ENCODE data around the gene RPA1.

The RPA1 gene

GRCh38 chr17:1880851-1881630, 51.2 kb downstream of the RPA1 start:
- peaks cover 0 to 21% of the 10 kb centered on the region in 2 donors for H3K4me1 ChIP-seq (ENCODE audit: control insufficient read depth in 2 of 2, insufficient read depth in 1 of 2, low read depth in 1 of 2, low read length in 2 of 2)
- DNase-seq (ENCODE audit: low spot score) = peak; percentile 21
- H2BK12ac ChIP-seq (ENCODE audit: low read length) = no peak overlapping the region
- H3K23ac ChIP-seq (ENCODE audit: low read depth, low read length, poor library complexity) = no peak overlapping the region
- no peak overlapping the region for H3K14ac ChIP-seq (ENCODE audit: low read length)
- H3K18ac ChIP-seq (ENCODE audit: low read length) = no peak overlapping the region
- no peaks in the 10 kb centered on the region for H3K27me3 ChIP-seq (ENCODE audit: control insufficient read depth in 3 of 3, insufficient read depth in 3 of 3, low read depth in 1 of 3, low read length in 3 of 3)
- no peak overlapping the region for H2AFZ ChIP-seq (ENCODE audit: low read length)
- H3K4me3 ChIP-seq (ENCODE audit: low read length in 2 of 2) = no peak overlapping the region
- peaks cover 0 to 12% of the 10 kb centered on the region in 2 donors for H3K9me3 ChIP-seq (replicated peaks in 1 of 2; ENCODE audit: control insufficient read depth in 2 of 2, insufficient read depth in 1 of 2, low read depth in 1 of 2, low read length in 2 of 2)
- no peak overlapping the region for H3K9ac ChIP-seq (ENCODE audit: low read depth, low read length, poor library complexity)
- no peak overlapping the region for H2BK5ac ChIP-seq (ENCODE audit: low read length)
- no CpG with 5 or more reads among the region's 12 CpGs for WGBS, 2 donors (ENCODE audit: extremely low coverage in 2 of 2, insufficient read length in 2 of 2, insufficient replicate concordance in 1 of 2)
- H3K4me2 ChIP-seq (ENCODE audit: insufficient read depth, low read length, poor library complexity, severe bottlenecking) = no peak overlapping the region
- no peak overlapping the region for H2BK15ac ChIP-seq (ENCODE audit: low read length)
- peak overlapping the region; percentile 58 for H3K27ac ChIP-seq (replicated peaks; ENCODE audit: low read length)
- no peak overlapping the region for H2AK5ac ChIP-seq (ENCODE audit: low read depth, low read length)
- no peak overlapping the region for H4K91ac ChIP-seq (ENCODE audit: low read depth, low read length, poor library complexity)
- H3K4ac ChIP-seq (ENCODE audit: low read length) = no peak overlapping the region
- no peak overlapping the region for H4K8ac ChIP-seq (ENCODE audit: low read depth, low read length)
- H3K79me1 ChIP-seq (ENCODE audit: low read depth, low read length) = no peaks in the 10 kb centered on the region
- H2BK120ac ChIP-seq (ENCODE audit: low read depth, low read length) = no peak overlapping the region
- peaks cover 47 to 99% of the 10 kb centered on the region in 2 donors for H3K36me3 ChIP-seq (replicated peaks in 1 of 2; ENCODE audit: control insufficient read depth in 2 of 2, insufficient read depth in 2 of 2, low read length in 2 of 2)

GRCh38 chr17:1882836-1883235, 53.0 kb downstream of the RPA1 start:
- Histone ChIP-seq H4K91ac (ENCODE audit: low read depth, low read length, poor library complexity) (no peak overlapping the region), H3K27me3 (ENCODE audit: control insufficient read depth in 3 of 3, insufficient read depth in 3 of 3, low read depth in 1 of 3, low read length in 3 of 3) (no peaks in the 10 kb centered on the region), H3K4me1 (ENCODE audit: control insufficient read depth in 2 of 2, insufficient read depth in 1 of 2, low read depth in 1 of 2, low read length in 2 of 2) (peaks cover 0 to 21% of the 10 kb centered on the region in 2 donors), H3K9ac (ENCODE audit: low read depth, low read length, poor library complexity) (no peak overlapping the region), H3K27ac (replicated peaks; ENCODE audit: low read length) (no peak overlapping the region), H3K14ac (ENCODE audit: low read length) (no peak overlapping the region), H4K8ac (ENCODE audit: low read depth, low read length) (no peak overlapping the region), H2BK12ac (ENCODE audit: low read length) (no peak overlapping the region), H2AK5ac (ENCODE audit: low read depth, low read length) (no peak overlapping the region), H2AFZ (ENCODE audit: low read length) (no peak overlapping the region), H3K23ac (ENCODE audit: low read depth, low read length, poor library complexity) (no peak overlapping the region), H2BK5ac (ENCODE audit: low read length) (no peak overlapping the region), H3K79me1 (ENCODE audit: low read depth, low read length) (no peaks in the 10 kb centered on the region), H3K36me3 (replicated peaks in 1 of 2; ENCODE audit: control insufficient read depth in 2 of 2, insufficient read depth in 2 of 2, low read length in 2 of 2) (peaks cover 51 to 99% of the 10 kb centered on the region in 2 donors), H3K4ac (ENCODE audit: low read length) (no peak overlapping the region), H3K18ac (ENCODE audit: low read length) (no peak overlapping the region), H2BK120ac (ENCODE audit: low read depth, low read length) (no peak overlapping the region), H2BK15ac (ENCODE audit: low read length) (no peak overlapping the region), H3K4me2 (ENCODE audit: insufficient read depth, low read length, poor library complexity, severe bottlenecking) (no peak overlapping the region), H3K4me3 (ENCODE audit: low read length in 2 of 2) (no peak overlapping the region), H3K9me3 (replicated peaks in 1 of 2; ENCODE audit: control insufficient read depth in 2 of 2, insufficient read depth in 1 of 2, low read depth in 1 of 2, low read length in 2 of 2) (peaks cover 2 to 17% of the 10 kb centered on the region in 2 donors)
- whole genome bisulfite sequencing, 2 donors (ENCODE audit: extremely low coverage in 2 of 2, insufficient read length in 2 of 2, insufficient replicate concordance in 1 of 2) = no CpG with 5 or more reads among the region's 10 CpGs
- peak; percentile 20 for DNase-seq (ENCODE audit: low spot score)

GRCh38 chr17:1883536-1883935, 53.7 kb downstream of the RPA1 start:
- peaks cover 54 to 99% of the 10 kb centered on the region in 2 donors for H3K36me3 ChIP-seq (replicated peaks in 1 of 2; ENCODE audit: control insufficient read depth in 2 of 2, insufficient read depth in 2 of 2, low read length in 2 of 2)
- no peak overlapping the region for H2AFZ ChIP-seq (ENCODE audit: low read length)
- no peak overlapping the region for H3K4ac ChIP-seq (ENCODE audit: low read length)
- peaks cover 2 to 17% of the 10 kb centered on the region in 2 donors for H3K9me3 ChIP-seq (replicated peaks in 1 of 2; ENCODE audit: control insufficient read depth in 2 of 2, insufficient read depth in 1 of 2, low read depth in 1 of 2, low read length in 2 of 2)
- no peak for DNase-seq (ENCODE audit: low spot score)
- H3K9ac ChIP-seq (ENCODE audit: low read depth, low read length, poor library complexity) = no peak overlapping the region
- H3K4me1 ChIP-seq (ENCODE audit: control insufficient read depth in 2 of 2, insufficient read depth in 1 of 2, low read depth in 1 of 2, low read length in 2 of 2) = peaks cover 0 to 21% of the 10 kb centered on the region in 2 donors
- no peaks in the 10 kb centered on the region for H3K79me1 ChIP-seq (ENCODE audit: low read depth, low read length)
- H2AK5ac ChIP-seq (ENCODE audit: low read depth, low read length) = no peak overlapping the region
- no peak overlapping the region for H3K4me2 ChIP-seq (ENCODE audit: insufficient read depth, low read length, poor library complexity, severe bottlenecking)
- no peak overlapping the region for H2BK5ac ChIP-seq (ENCODE audit: low read length)
- H3K18ac ChIP-seq (ENCODE audit: low read length) = no peak overlapping the region
- no peak overlapping the region for H4K91ac ChIP-seq (ENCODE audit: low read depth, low read length, poor library complexity)
- no peak overlapping the region for H3K14ac ChIP-seq (ENCODE audit: low read length)
- no peak overlapping the region for H2BK12ac ChIP-seq (ENCODE audit: low read length)
- no peak overlapping the region for H3K4me3 ChIP-seq (ENCODE audit: low read length in 2 of 2)
- no peak overlapping the region for H3K23ac ChIP-seq (ENCODE audit: low read depth, low read length, poor library complexity)
- H4K8ac ChIP-seq (ENCODE audit: low read depth, low read length) = no peak overlapping the region
- no peaks in the 10 kb centered on the region for H3K27me3 ChIP-seq (ENCODE audit: control insufficient read depth in 3 of 3, insufficient read depth in 3 of 3, low read depth in 1 of 3, low read length in 3 of 3)
- WGBS, 2 donors (ENCODE audit: extremely low coverage in 2 of 2, insufficient read length in 2 of 2, insufficient replicate concordance in 1 of 2) = no CpG with 5 or more reads among the region's 16 CpGs
- no peak overlapping the region for H3K27ac ChIP-seq (replicated peaks; ENCODE audit: low read length)
- H2BK15ac ChIP-seq (ENCODE audit: low read length) = no peak overlapping the region
- H2BK120ac ChIP-seq (ENCODE audit: low read depth, low read length) = no peak overlapping the region

- Histone ChIP-seq H3K23ac (ENCODE audit: low read depth, low read length, poor library complexity) (no peak overlapping the region), H3K4me2 (ENCODE audit: insufficient read depth, low read length, poor library complexity, severe bottlenecking) (no peak overlapping the region), H3K79me1 (ENCODE audit: low read depth, low read length) (no peaks in the 10 kb centered on the region), H3K36me3 (replicated peaks in 1 of 2; ENCODE audit: control insufficient read depth in 2 of 2, insufficient read depth in 2 of 2, low read length in 2 of 2) (peaks cover 48 to 98% of the 10 kb centered on the region in 2 donors), H3K27me3 (ENCODE audit: control insufficient read depth in 3 of 3, insufficient read depth in 3 of 3, low read depth in 1 of 3, low read length in 3 of 3) (no peaks in the 10 kb centered on the region), H2BK5ac (ENCODE audit: low read length) (no peak overlapping the region), H3K9me3 (replicated peaks in 1 of 2; ENCODE audit: control insufficient read depth in 2 of 2, insufficient read depth in 1 of 2, low read depth in 1 of 2, low read length in 2 of 2) (peaks cover 2 to 17% of the 10 kb centered on the region in 2 donors), H3K14ac (ENCODE audit: low read length) (no peak overlapping the region), H2AK5ac (ENCODE audit: low read depth, low read length) (no peak overlapping the region), H3K27ac (replicated peaks; ENCODE audit: low read length) (no peak overlapping the region), H2AFZ (ENCODE audit: low read length) (no peak overlapping the region), H3K4me1 (ENCODE audit: control insufficient read depth in 2 of 2, insufficient read depth in 1 of 2, low read depth in 1 of 2, low read length in 2 of 2) (no peaks in the 10 kb centered on the region), H3K18ac (ENCODE audit: low read length) (no peak overlapping the region), H3K4me3 (ENCODE audit: low read length in 2 of 2) (no peak overlapping the region), H4K91ac (ENCODE audit: low read depth, low read length, poor library complexity) (no peak overlapping the region), H4K8ac (ENCODE audit: low read depth, low read length) (no peak overlapping the region), H3K4ac (ENCODE audit: low read length) (no peak overlapping the region), H2BK120ac (ENCODE audit: low read depth, low read length) (no peak overlapping the region), H3K9ac (ENCODE audit: low read depth, low read length, poor library complexity) (no peak overlapping the region), H2BK15ac (ENCODE audit: low read length) (no peak overlapping the region), H2BK12ac (ENCODE audit: low read length) (no peak overlapping the region)
- WGBS, 2 donors (ENCODE audit: extremely low coverage in 2 of 2, insufficient read length in 2 of 2, insufficient replicate concordance in 1 of 2) = no CpG with 5 or more reads among the region's 14 CpGs
- no peak for DNase-seq (ENCODE audit: low spot score)
Measured at GRCh38 chr17:1888741-1889140, 58.9 kb downstream of the RPA1 start.

Measured in neuronal stem cell (in vitro differentiated cells).